Liver (tissue), 9 donors: ENCODE results near the gene PITX2. TPM values are rescaled to one million over a fixed set of nuclear protein-coding genes. Genes with fewer than 3 reads are reported as not detected.

Source experiments
- DNase-seq: peaks from one replicate; pipeline ENCODE4 v3.0.0-alpha.2; 2017; ENCODE audit warnings: low spot score
- H3K27ac ChIP-seq, 2 donors: one replicate each; pipeline ENCODE4 v1.7.0; 2013; ENCODE audit warnings: inconsistent platforms in 2 of 2, low read length in 2 of 2, control low read depth in 1 of 2, low read depth in 1 of 2, mild to moderate bottlenecking in 1 of 2
- H3K27me3 ChIP-seq, 4 donors: one replicate each; pipeline versions ENCODE4 v1.6.1 to v1.7.0; 2013; ENCODE audit warnings: low read length in 3 of 4, inconsistent platforms in 1 of 4, mild to moderate bottlenecking in 1 of 4, moderate library complexity in 1 of 4; ENCODE audit not compliant: control insufficient read depth in 4 of 4, insufficient read depth in 4 of 4
- H3K36me3 ChIP-seq, 4 donors: one replicate each; pipeline versions ENCODE4 v1.6.1 to v1.7.0; 2013; ENCODE audit warnings: low read length in 3 of 4, mild to moderate bottlenecking in 3 of 4, low read depth in 1 of 4, moderate library complexity in 1 of 4; ENCODE audit not compliant: control insufficient read depth in 4 of 4, insufficient read depth in 3 of 4
- H3K4me1 ChIP-seq, 4 donors: one replicate each; pipeline versions ENCODE4 v1.6.1 to v1.7.0; 2013; ENCODE audit warnings: low read length in 3 of 4, mild to moderate bottlenecking in 3 of 4, moderate library complexity in 1 of 4; ENCODE audit not compliant: control insufficient read depth in 4 of 4, insufficient read depth in 4 of 4
- H3K4me3 ChIP-seq, 3 donors: one replicate each; pipeline versions ENCODE4 v1.6.1 to v1.7.0; 2013; ENCODE audit warnings: low read length in 3 of 3, control low read depth in 1 of 3, low read depth in 1 of 3, mild to moderate bottlenecking in 1 of 3
- H3K9ac ChIP-seq, 2 donors: one replicate each; pipeline ENCODE4 v1.7.0; 2013; ENCODE audit warnings: low read length in 2 of 2, mild to moderate bottlenecking in 2 of 2, moderate library complexity in 2 of 2, control low read depth in 1 of 2, low read depth in 1 of 2
- H3K9me3 ChIP-seq, 4 donors: one replicate each; pipeline versions ENCODE4 v1.6.1 to v1.7.0; 2013; ENCODE audit warnings: low read length in 3 of 4; ENCODE audit not compliant: control insufficient read depth in 4 of 4
- EGR1 ChIP-seq, 2 donors: IDR thresholded peaks; 2 replicates each; pipeline ENCODE4 v1.6.1; 2016 to 2018; ENCODE audit warnings: antibody characterized with exemption in 2 of 2, low read depth in 2 of 2
- FOXA2 ChIP-seq: IDR thresholded peaks from 2 replicates; pipeline ENCODE4 v1.6.1; 2016; ENCODE audit warnings: antibody characterized with exemption
- HNF4A ChIP-seq, 2 donors: conservative IDR thresholded peaks; 2 replicates each; pipeline ENCODE4 v1.6.1; 2016; ENCODE audit warnings: antibody characterized with exemption in 2 of 2, mild to moderate bottlenecking in 2 of 2
- HNF4G ChIP-seq: IDR thresholded peaks from 2 replicates; pipeline ENCODE4 v1.6.1; 2016; ENCODE audit warnings: antibody characterized with exemption
- JUND ChIP-seq, 2 donors: IDR thresholded peaks; 2 replicates each; pipeline ENCODE4 v1.6.1; 2016; ENCODE audit warnings: antibody characterized with exemption in 2 of 2
- MAX ChIP-seq: IDR thresholded peaks from 2 replicates; pipeline ENCODE4 v1.6.1; 2016; ENCODE audit warnings: antibody characterized with exemption
- NR2F2 ChIP-seq: IDR thresholded peaks from 2 replicates; pipeline ENCODE4 v1.6.1; 2016; ENCODE audit warnings: antibody characterized with exemption
- RAD21 ChIP-seq, 2 donors: IDR thresholded peaks; 2 replicates each; pipeline ENCODE4 v1.6.1; 2016; ENCODE audit warnings: antibody characterized with exemption in 2 of 2, mild to moderate bottlenecking in 2 of 2
- SP1 ChIP-seq: IDR thresholded peaks from 2 replicates; pipeline ENCODE4 v1.6.1; 2018; ENCODE audit warnings: antibody characterized with exemption, mild to moderate bottlenecking
- TAF1 ChIP-seq: conservative IDR thresholded peaks from 2 replicates; pipeline ENCODE4 v1.6.1; 2016; ENCODE audit warnings: antibody characterized with exemption, mild to moderate bottlenecking
- YY1 ChIP-seq: IDR thresholded peaks from 2 replicates; pipeline ENCODE4 v1.6.1; 2016; ENCODE audit warnings: antibody characterized with exemption, mild to moderate bottlenecking
- WGBS: extraction: QIAGEN DNeasy Blood & Tissue Kit; methylation state at CpG from one replicate; pipeline ENCODE4 v1.1.7; 2013; 5-methylcytosine and 5-hydroxymethylcytosine counted together
- polyA plus RNA-seq, 2 donors: library from polyadenylated mRNA; stranded (reverse) in 1 of 2; unstranded in 1 of 2; fragments of 200-250 nt in 1 of 2; fragments of >200 nt in 1 of 2; fragmentation: Nextera tagmentation in 1 of 2; extraction: Ambion mirVana in 1 of 2; gene quantifications; one replicate each; pipeline versions ENCODE4 v1.2.1 to v1.2.3, GENCODE V29; 2013 to 2015
- total RNA-seq, 2 donors: library from RNA; depleted of rRNA; stranded (reverse); fragments of >200 nt; gene quantifications; one replicate each; pipeline ENCODE4 v1.2.3, GENCODE V29; 2014
- TF ChIP-seq, protein P1 (sequence below): IDR thresholded peaks from 2 replicates; pipeline ENCODE4 v1.6.1; 2016; ENCODE audit warnings: antibody characterized with exemption, mild to moderate bottlenecking
- TF ChIP-seq, protein P2 (sequence below): IDR thresholded peaks from 2 replicates; pipeline ENCODE4 v1.6.1; 2016; ENCODE audit warnings: antibody characterized with exemption
- donor health status: healthy.
- donor health status: healthy.
- donor health status: healthy.
- donor health status: healthy.
- donor health status: healthy.

Gene PITX2
- total and polyA plus RNA-seq, 4 donors: 0.06 TPM; not detected in 3

GRCh38 chr4:110617075-110617640 lies 5.7 kb downstream of the PITX2 start:
- DNase-seq: no peak
- Histone ChIP-seq H3K9me3 (peaks cover 0 to 8% (median 0%) of the 10 kb centered on the region in 4 donors), H3K4me1 (peaks cover 10 to 32% (median 20%) of the 10 kb centered on the region in 4 donors), H3K36me3 (no peaks in the 10 kb centered on the region), H3K27ac (no peak overlapping the region), H3K4me3 (no peak overlapping the region), H3K27me3 (peaks cover 2 to 66% (median 22%) of the 10 kb centered on the region in 4 donors), H3K9ac (no peak overlapping the region)
- 27% methylated on average over 2 of the region's 2 CpGs for WGBS
- TF ChIP-seq SP1 (no peak), NR2F2 (no peak), HNF4A (conservative IDR thresholded peaks at IDR 0.05) (no peak), YY1 (no peak), HNF4G (no peak), MAX (no peak), FOXA2 (no peak), JUND (IDR thresholded peaks at IDR 0.05) (no peak), TAF1 (no peak), RAD21 (IDR thresholded peaks at IDR 0.05) (no peak)
- TF ChIP-seq, protein P1, sequence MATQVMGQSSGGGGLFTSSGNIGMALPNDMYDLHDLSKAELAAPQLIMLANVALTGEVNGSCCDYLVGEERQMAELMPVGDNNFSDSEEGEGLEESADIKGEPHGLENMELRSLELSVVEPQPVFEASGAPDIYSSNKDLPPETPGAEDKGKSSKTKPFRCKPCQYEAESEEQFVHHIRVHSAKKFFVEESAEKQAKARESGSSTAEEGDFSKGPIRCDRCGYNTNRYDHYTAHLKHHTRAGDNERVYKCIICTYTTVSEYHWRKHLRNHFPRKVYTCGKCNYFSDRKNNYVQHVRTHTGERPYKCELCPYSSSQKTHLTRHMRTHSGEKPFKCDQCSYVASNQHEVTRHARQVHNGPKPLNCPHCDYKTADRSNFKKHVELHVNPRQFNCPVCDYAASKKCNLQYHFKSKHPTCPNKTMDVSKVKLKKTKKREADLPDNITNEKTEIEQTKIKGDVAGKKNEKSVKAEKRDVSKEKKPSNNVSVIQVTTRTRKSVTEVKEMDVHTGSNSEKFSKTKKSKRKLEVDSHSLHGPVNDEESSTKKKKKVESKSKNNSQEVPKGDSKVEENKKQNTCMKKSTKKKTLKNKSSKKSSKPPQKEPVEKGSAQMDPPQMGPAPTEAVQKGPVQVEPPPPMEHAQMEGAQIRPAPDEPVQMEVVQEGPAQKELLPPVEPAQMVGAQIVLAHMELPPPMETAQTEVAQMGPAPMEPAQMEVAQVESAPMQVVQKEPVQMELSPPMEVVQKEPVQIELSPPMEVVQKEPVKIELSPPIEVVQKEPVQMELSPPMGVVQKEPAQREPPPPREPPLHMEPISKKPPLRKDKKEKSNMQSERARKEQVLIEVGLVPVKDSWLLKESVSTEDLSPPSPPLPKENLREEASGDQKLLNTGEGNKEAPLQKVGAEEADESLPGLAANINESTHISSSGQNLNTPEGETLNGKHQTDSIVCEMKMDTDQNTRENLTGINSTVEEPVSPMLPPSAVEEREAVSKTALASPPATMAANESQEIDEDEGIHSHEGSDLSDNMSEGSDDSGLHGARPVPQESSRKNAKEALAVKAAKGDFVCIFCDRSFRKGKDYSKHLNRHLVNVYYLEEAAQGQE: no peak

- no peak overlapping the region for H3K4me3 ChIP-seq
- WGBS: 8% methylated on average over 17 of the region's 17 CpGs
Measured at GRCh38 chr4:110616238-110617074, 6.4 kb downstream of the PITX2 start.

More at GRCh38 chr4:110616238-110617074, 6.4 kb downstream of the PITX2 start:
- Histone ChIP-seq H3K9ac (no peak overlapping the region), H3K36me3 (no peaks in the 10 kb centered on the region), H3K27me3 (peaks cover 2 to 63% (median 22%) of the 10 kb centered on the region in 4 donors), H3K9me3 (peaks cover 0 to 5% (median 0%) of the 10 kb centered on the region in 4 donors), H3K4me1 (peaks cover 8 to 32% (median 18%) of the 10 kb centered on the region in 4 donors), H3K27ac (no peak overlapping the region)
- DNase-seq: no peak
- TF ChIP-seq, protein P2, sequence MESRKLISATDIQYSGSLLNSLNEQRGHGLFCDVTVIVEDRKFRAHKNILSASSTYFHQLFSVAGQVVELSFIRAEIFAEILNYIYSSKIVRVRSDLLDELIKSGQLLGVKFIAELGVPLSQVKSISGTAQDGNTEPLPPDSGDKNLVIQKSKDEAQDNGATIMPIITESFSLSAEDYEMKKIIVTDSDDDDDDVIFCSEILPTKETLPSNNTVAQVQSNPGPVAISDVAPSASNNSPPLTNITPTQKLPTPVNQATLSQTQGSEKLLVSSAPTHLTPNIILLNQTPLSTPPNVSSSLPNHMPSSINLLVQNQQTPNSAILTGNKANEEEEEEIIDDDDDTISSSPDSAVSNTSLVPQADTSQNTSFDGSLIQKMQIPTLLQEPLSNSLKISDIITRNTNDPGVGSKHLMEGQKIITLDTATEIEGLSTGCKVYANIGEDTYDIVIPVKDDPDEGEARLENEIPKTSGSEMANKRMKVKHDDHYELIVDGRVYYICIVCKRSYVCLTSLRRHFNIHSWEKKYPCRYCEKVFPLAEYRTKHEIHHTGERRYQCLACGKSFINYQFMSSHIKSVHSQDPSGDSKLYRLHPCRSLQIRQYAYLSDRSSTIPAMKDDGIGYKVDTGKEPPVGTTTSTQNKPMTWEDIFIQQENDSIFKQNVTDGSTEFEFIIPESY: no peak
- TF ChIP-seq NR2F2 (no peak), RAD21 (IDR thresholded peaks at IDR 0.05) (no peak), EGR1 (IDR thresholded peaks at IDR 0.05; ENCODE audit: low read depth in 2 of 2) (no peak), HNF4G (no peak)
- TF ChIP-seq, protein P1: no peak
